GM12878 (cell line): Measurements from ENCODE around the gene FAM53B.

ENCODE experiments used
- CEBPB ChIP-seq, 2 experiments: fragments of 150-350 bp in 1 of 2; IDR thresholded peaks; 2 replicates each; pipeline ENCODE4 v1.6.1; 2012 to 2014; ENCODE audit warnings: low read depth in 2 of 2, low read length in 2 of 2, borderline replicate concordance in 1 of 2, inconsistent platforms in 1 of 2
- CHD1 ChIP-seq: IDR thresholded peaks from 2 replicates; pipeline ENCODE4 v1.6.1; 2012; ENCODE audit warnings: low read depth, low read length, improper control_type of control experiment
- CHD2 ChIP-seq: IDR thresholded peaks from 2 replicates; pipeline ENCODE4 v1.6.1; 2011; ENCODE audit warnings: low read depth, low read length, improper control_type of control experiment, borderline replicate concordance
- EP300 ChIP-seq, 2 experiments: fragments of 150-350 bp in 1 of 2; IDR thresholded peaks; 2 replicates each; pipeline ENCODE4 v1.6.1; 2011 to 2012; ENCODE audit warnings: low read depth in 2 of 2, low read length in 2 of 2, borderline replicate concordance in 1 of 2, improper control_type of control experiment in 1 of 2, inconsistent platforms in 1 of 2; ENCODE audit not compliant: control insufficient read depth in 1 of 2
- MXI1 ChIP-seq: fragments of 150-350 bp; IDR thresholded peaks from 2 replicates; pipeline ENCODE4 v1.6.1; 2011; ENCODE audit warnings: low read depth, mild to moderate bottlenecking, inconsistent platforms, low read length, improper control_type of control experiment
- POLR2A ChIP-seq: IDR thresholded peaks from 2 replicates; pipeline ENCODE4 v1.6.1; 2011; ENCODE audit warnings: low read depth, mild to moderate bottlenecking, low read length
- POLR2AphosphoS5 ChIP-seq: IDR thresholded peaks from 2 replicates; pipeline ENCODE4 v1.6.1; 2011; ENCODE audit warnings: mild to moderate bottlenecking, low read length, inconsistent platforms
- RAD21 ChIP-seq: IDR thresholded peaks from 2 replicates; pipeline ENCODE4 v1.6.1; 2011; ENCODE audit warnings: mild to moderate bottlenecking, low read depth, low read length, moderate library complexity; ENCODE audit not compliant: insufficient read depth
- SRF ChIP-seq, 2 experiments: IDR thresholded peaks; 2 replicates each; pipeline ENCODE4 v1.6.1; 2011; ENCODE audit warnings: low read depth in 2 of 2, low read length in 2 of 2, mild to moderate bottlenecking in 1 of 2, moderate library complexity in 1 of 2
- USF2 ChIP-seq: IDR thresholded peaks from 2 replicates; pipeline ENCODE4 v1.6.1; 2011; ENCODE audit warnings: low read depth, low read length, improper control_type of control experiment, borderline replicate concordance
- ZBTB33 ChIP-seq: fragments of 450-650 bp; IDR thresholded peaks from 2 replicates; pipeline ENCODE4 v1.6.1; 2017; ENCODE audit warnings: mild to moderate bottlenecking
- TF ChIP-seq, protein P1 (sequence below), 3 experiments: IDR thresholded peaks in 2 of 3; conservative IDR thresholded peaks in 1 of 3; 2 replicates each; pipeline ENCODE4 v1.5.1; 2011; ENCODE audit warnings: low read depth in 3 of 3, low read length in 3 of 3, mild to moderate bottlenecking in 3 of 3, control low read depth in 2 of 3, moderate library complexity in 2 of 3, inconsistent platforms in 1 of 3, mixed read lengths in 1 of 3; ENCODE audit not compliant: control insufficient read depth in 2 of 3, insufficient read depth in 1 of 3; ENCODE audit errors: extremely low read depth in 1 of 3

GRCh38 chr10:124725791-124726190 is 18.4 kb downstream of the FAM53B start:
- TF ChIP-seq, protein P1, sequence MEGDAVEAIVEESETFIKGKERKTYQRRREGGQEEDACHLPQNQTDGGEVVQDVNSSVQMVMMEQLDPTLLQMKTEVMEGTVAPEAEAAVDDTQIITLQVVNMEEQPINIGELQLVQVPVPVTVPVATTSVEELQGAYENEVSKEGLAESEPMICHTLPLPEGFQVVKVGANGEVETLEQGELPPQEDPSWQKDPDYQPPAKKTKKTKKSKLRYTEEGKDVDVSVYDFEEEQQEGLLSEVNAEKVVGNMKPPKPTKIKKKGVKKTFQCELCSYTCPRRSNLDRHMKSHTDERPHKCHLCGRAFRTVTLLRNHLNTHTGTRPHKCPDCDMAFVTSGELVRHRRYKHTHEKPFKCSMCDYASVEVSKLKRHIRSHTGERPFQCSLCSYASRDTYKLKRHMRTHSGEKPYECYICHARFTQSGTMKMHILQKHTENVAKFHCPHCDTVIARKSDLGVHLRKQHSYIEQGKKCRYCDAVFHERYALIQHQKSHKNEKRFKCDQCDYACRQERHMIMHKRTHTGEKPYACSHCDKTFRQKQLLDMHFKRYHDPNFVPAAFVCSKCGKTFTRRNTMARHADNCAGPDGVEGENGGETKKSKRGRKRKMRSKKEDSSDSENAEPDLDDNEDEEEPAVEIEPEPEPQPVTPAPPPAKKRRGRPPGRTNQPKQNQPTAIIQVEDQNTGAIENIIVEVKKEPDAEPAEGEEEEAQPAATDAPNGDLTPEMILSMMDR (IDR thresholded peaks at IDR 0.05 in 2 of 3, conservative IDR thresholded peaks at IDR 0.05 in 1 of 3; ENCODE audit: control insufficient read depth in 2 of 3, extremely low read depth in 1 of 3, insufficient read depth in 1 of 3, low read depth in 3 of 3, low read length in 3 of 3), result no peak
- no peak for TF ChIP-seq SRF (IDR thresholded peaks at IDR 0.05; ENCODE audit: low read depth in 2 of 2, low read length in 2 of 2)
- no peak for TF ChIP-seq CHD1
- no peak for TF ChIP-seq CHD2
- TF ChIP-seq RAD21, result no peak
- no peak for TF ChIP-seq USF2
- no peak for TF ChIP-seq MXI1
- TF ChIP-seq POLR2A, result no peak
- no peak for TF ChIP-seq EP300 (IDR thresholded peaks at IDR 0.05; ENCODE audit: borderline replicate concordance in 1 of 2, control insufficient read depth in 1 of 2, low read depth in 2 of 2, low read length in 2 of 2)
- no peak for TF ChIP-seq CEBPB (IDR thresholded peaks at IDR 0.05; ENCODE audit: borderline replicate concordance in 1 of 2, low read depth in 2 of 2, low read length in 2 of 2)
- TF ChIP-seq POLR2AphosphoS5, result no peak
- no peak for TF ChIP-seq ZBTB33
